Nephron (organoid): Measurements from ENCODE around the gene PARD3.

Experiments used
- H3K27ac Mint-ChIP-seq, 3 experiments: 2 replicates each; pipeline ENCODE4 v1.8.0; 2020; ENCODE audit warnings: mixed read lengths in 3 of 3, mild to moderate bottlenecking in 2 of 3, moderate library complexity in 1 of 3
- H3K27me3 Mint-ChIP-seq: 2 replicates; pipeline ENCODE4 v1.8.0; 2021; ENCODE audit warnings: low read depth, mild to moderate bottlenecking, moderate library complexity, mixed read lengths
- H3K36me3 Mint-ChIP-seq: 2 replicates; pipeline ENCODE4 v1.8.0; 2020; ENCODE audit warnings: low read depth, mixed read lengths
- H3K4me1 Mint-ChIP-seq: 2 replicates; pipeline ENCODE4 v1.8.0; 2020; ENCODE audit warnings: mixed read lengths
- H3K4me3 Mint-ChIP-seq, 3 experiments: 2 replicates each; pipeline ENCODE4 v1.8.0; 2020; ENCODE audit warnings: mild to moderate bottlenecking in 3 of 3, mixed read lengths in 3 of 3, moderate library complexity in 2 of 3
- H3K9me3 Mint-ChIP-seq: 2 replicates; pipeline ENCODE4 v1.8.0; 2020; ENCODE audit warnings: mixed read lengths
- TF ChIP-seq, protein P1 (sequence below), 3 experiments: fragments of 200-600 bp; sonication (generic); IDR thresholded peaks; one replicate each; pipeline ENCODE4 v1.5.0; 2021; ENCODE audit warnings: antibody characterized with exemption in 3 of 3; ENCODE audit not compliant: unreplicated experiment in 3 of 3

PARD3 gene

DNA sequence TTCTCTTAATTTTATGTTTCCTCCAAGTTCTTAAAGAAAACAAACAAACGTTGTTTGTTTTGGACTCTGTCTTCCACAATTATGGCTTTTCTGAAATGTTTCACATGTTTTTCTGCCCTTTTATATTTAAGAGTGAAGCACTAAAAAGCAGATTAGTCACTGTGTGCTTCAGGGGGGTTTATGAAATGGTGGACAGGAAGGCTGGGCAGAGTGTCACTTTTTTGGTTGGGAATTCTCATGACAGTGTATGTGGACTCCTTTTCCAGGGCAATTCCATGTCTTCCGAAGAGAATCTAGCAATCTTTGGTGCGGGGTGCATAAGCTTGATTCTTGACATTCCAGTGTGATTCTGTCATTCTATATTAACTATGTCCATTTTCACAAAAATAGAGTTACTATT is 669.4 kb downstream of the PARD3 start:
- no peaks in the 10 kb centered on the region for H3K27me3 Mint-ChIP-seq
- H3K4me3 Mint-ChIP-seq, result no peak overlapping the region
- peak overlapping the region; percentile 76 to 91 (median 90) for H3K27ac Mint-ChIP-seq
- H3K9me3 Mint-ChIP-seq, result peaks cover 5% of the 10 kb centered on the region
- TF ChIP-seq, protein P1, sequence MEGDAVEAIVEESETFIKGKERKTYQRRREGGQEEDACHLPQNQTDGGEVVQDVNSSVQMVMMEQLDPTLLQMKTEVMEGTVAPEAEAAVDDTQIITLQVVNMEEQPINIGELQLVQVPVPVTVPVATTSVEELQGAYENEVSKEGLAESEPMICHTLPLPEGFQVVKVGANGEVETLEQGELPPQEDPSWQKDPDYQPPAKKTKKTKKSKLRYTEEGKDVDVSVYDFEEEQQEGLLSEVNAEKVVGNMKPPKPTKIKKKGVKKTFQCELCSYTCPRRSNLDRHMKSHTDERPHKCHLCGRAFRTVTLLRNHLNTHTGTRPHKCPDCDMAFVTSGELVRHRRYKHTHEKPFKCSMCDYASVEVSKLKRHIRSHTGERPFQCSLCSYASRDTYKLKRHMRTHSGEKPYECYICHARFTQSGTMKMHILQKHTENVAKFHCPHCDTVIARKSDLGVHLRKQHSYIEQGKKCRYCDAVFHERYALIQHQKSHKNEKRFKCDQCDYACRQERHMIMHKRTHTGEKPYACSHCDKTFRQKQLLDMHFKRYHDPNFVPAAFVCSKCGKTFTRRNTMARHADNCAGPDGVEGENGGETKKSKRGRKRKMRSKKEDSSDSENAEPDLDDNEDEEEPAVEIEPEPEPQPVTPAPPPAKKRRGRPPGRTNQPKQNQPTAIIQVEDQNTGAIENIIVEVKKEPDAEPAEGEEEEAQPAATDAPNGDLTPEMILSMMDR (IDR thresholded peaks at IDR 0.05; ENCODE audit: unreplicated experiment in 3 of 3), result no peak
- peaks cover 15% of the 10 kb centered on the region for H3K4me1 Mint-ChIP-seq
- H3K36me3 Mint-ChIP-seq, result peaks cover 8% of the 10 kb centered on the region

DNA sequence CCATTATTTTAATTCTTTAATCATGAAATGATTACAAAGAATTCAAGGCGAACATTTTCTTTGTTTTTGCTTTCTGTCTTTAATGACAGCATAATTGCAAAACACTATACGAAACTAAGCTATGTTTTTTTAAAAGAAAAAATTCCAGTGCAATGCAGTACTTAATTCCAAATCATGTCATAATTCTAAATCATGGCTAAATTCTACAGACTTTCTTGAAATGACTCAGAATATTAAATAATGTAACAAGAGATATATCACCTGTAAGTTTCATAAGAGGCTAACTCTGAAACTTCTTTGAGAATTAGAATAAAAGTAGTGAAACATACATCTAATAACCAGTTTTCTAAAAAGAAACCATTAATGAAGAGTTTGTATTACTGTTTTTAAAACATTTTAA is 671.6 kb downstream of the PARD3 start:
- H3K9me3 Mint-ChIP-seq, result peaks cover 5% of the 10 kb centered on the region
- no peak overlapping the region for H3K4me3 Mint-ChIP-seq
- TF ChIP-seq, protein P1 (IDR thresholded peaks at IDR 0.05; ENCODE audit: unreplicated experiment in 3 of 3), result no peak
- no peaks in the 10 kb centered on the region for H3K27me3 Mint-ChIP-seq
- no peak overlapping the region for H3K27ac Mint-ChIP-seq
- H3K36me3 Mint-ChIP-seq, result peaks cover 8% of the 10 kb centered on the region
- H3K4me1 Mint-ChIP-seq, result peaks cover 31% of the 10 kb centered on the region

- H3K27ac Mint-ChIP-seq, result peak overlapping the region; percentile 26 to 61 (median 45)
- peaks cover 31% of the 10 kb centered on the region for H3K4me1 Mint-ChIP-seq
- H3K27me3 Mint-ChIP-seq, result no peaks in the 10 kb centered on the region
- peaks cover 15% of the 10 kb centered on the region for H3K36me3 Mint-ChIP-seq
- H3K4me3 Mint-ChIP-seq, result no peak overlapping the region
- TF ChIP-seq, protein P1 (IDR thresholded peaks at IDR 0.05; ENCODE audit: unreplicated experiment in 3 of 3), result no peak
- H3K9me3 Mint-ChIP-seq, result peaks cover 5% of the 10 kb centered on the region
Measured at GRCh38 chr10:34141032-34141680, 673.9 kb downstream of the PARD3 start.

- Mint-ChIP-seq H3K4me1 (peaks cover 31% of the 10 kb centered on the region), H3K4me3 (no peak overlapping the region), H3K27me3 (no peaks in the 10 kb centered on the region), H3K36me3 (peaks cover 7% of the 10 kb centered on the region), H3K9me3 (no peaks in the 10 kb centered on the region), H3K27ac (peak overlapping the region in 2 of 3 experiments; percentile 8 to 13)
- TF ChIP-seq, protein P1 (IDR thresholded peaks at IDR 0.05; ENCODE audit: unreplicated experiment in 3 of 3), result no peak
Measured at GRCh38 chr10:34139559-34139958, 675.5 kb downstream of the PARD3 start.

DNA sequence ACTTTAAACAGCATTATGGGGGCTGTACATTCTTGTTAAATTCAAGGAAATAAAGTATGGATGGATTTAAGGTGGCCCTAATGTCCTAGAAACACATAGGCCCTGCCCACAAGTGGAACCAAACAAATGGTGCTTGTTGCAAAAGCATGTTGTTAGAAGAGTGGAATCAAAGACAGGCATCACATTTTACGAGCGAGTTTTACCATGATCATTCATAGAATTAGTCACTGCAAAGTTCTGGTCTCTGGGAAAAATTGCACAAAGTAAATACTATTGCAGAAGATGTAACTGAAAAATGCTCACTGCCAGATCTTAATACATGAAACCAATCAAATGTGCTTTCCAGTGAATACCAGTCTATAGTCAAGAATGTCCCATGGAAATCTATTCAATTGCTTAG is 677.1 kb downstream of the PARD3 start:
- H3K4me1 Mint-ChIP-seq, result peaks cover 36% of the 10 kb centered on the region
- H3K9me3 Mint-ChIP-seq, result no peaks in the 10 kb centered on the region
- no peaks in the 10 kb centered on the region for H3K27me3 Mint-ChIP-seq
- no peak overlapping the region for H3K27ac Mint-ChIP-seq
- TF ChIP-seq, protein P1 (IDR thresholded peaks at IDR 0.05; ENCODE audit: unreplicated experiment in 3 of 3), result no peak
- no peak overlapping the region for H3K4me3 Mint-ChIP-seq
- peaks cover 11% of the 10 kb centered on the region for H3K36me3 Mint-ChIP-seq

GRCh38 chr10:34137201-34137600 is 677.9 kb downstream of the PARD3 start:
- Mint-ChIP-seq H3K27me3 (no peaks in the 10 kb centered on the region), H3K27ac (no peak overlapping the region), H3K9me3 (no peaks in the 10 kb centered on the region), H3K4me3 (no peak overlapping the region), H3K36me3 (peaks cover 11% of the 10 kb centered on the region), H3K4me1 (peaks cover 36% of the 10 kb centered on the region)
- TF ChIP-seq, protein P1 (IDR thresholded peaks at IDR 0.05; ENCODE audit: unreplicated experiment in 3 of 3), result no peak
